Measurements from ENCODE around the gene GATB.

GATB gene

GRCh38 chr4:151729731-151730559 lies 30.9 kb downstream of the GATB start:
- no peak for DNase-seq (ENCODE audit: low spot score)

- DNase-seq (ENCODE audit: low spot score), result no peak
These were observed 32.1 kb downstream of the GATB start for GRCh38 chr4:151728679-151729078.

- DNase-seq (ENCODE audit: low spot score), result no peak
These were observed 32.8 kb downstream of the GATB start for GRCh38 chr4:151728006-151728405.

- no peak for DNase-seq (ENCODE audit: low spot score)
These were observed 33.4 kb downstream of the GATB start for GRCh38 chr4:151727365-151727764.

- no peak for DNase-seq (ENCODE audit: low spot score)
These were observed 35.7 kb downstream of the GATB start for GRCh38 chr4:151725087-151725486.

GRCh38 chr4:151721916-151722315 lies 38.9 kb downstream of the GATB start:
- DNase-seq (ENCODE audit: low spot score), result no peak

- no peak for DNase-seq (ENCODE audit: low spot score)
These were observed 39.3 kb downstream of the GATB start for GRCh38 chr4:151721466-151721865.

- DNase-seq (ENCODE audit: low spot score), result no peak
These were observed 40.9 kb downstream of the GATB start for GRCh38 chr4:151719956-151720334.

- no peak for DNase-seq (ENCODE audit: low spot score)
These were observed 41.5 kb downstream of the GATB start for GRCh38 chr4:151718984-151719955.

GRCh38 chr4:151717909-151718628 lies 42.7 kb downstream of the GATB start:
- no peak for DNase-seq (ENCODE audit: low spot score)

- DNase-seq (ENCODE audit: low spot score), result no peak
These were observed 43.5 kb downstream of the GATB start for GRCh38 chr4:151717314-151717713.

- DNase-seq (ENCODE audit: low spot score), result no peak
These were observed 44.5 kb downstream of the GATB start for GRCh38 chr4:151716324-151716723.

GRCh38 chr4:151715881-151716280 lies 44.9 kb downstream of the GATB start:
- DNase-seq (ENCODE audit: low spot score), result no peak

- DNase-seq (ENCODE audit: low spot score), result no peak
These were observed 48.0 kb downstream of the GATB start for GRCh38 chr4:151712777-151713176.

- no peak for DNase-seq (ENCODE audit: low spot score)
These were observed 49.2 kb downstream of the GATB start for GRCh38 chr4:151711646-151712045.

- DNase-seq (ENCODE audit: low spot score), result no peak
These were observed 51.2 kb downstream of the GATB start for GRCh38 chr4:151709587-151709986.

- no peak for DNase-seq (ENCODE audit: low spot score)
These were observed 51.7 kb downstream of the GATB start for GRCh38 chr4:151709071-151709470.

GRCh38 chr4:151708100-151708499 lies 52.7 kb downstream of the GATB start:
- DNase-seq (ENCODE audit: low spot score), result no peak

GRCh38 chr4:151703401-151703800 lies 57.4 kb downstream of the GATB start:
- DNase-seq (ENCODE audit: low spot score), result no peak

- no peak for DNase-seq (ENCODE audit: low spot score)
These were observed 58.6 kb downstream of the GATB start for GRCh38 chr4:151702256-151702655.

- no peak for DNase-seq (ENCODE audit: low spot score)
These were observed 60.1 kb downstream of the GATB start for GRCh38 chr4:151700566-151701316.

- DNase-seq (ENCODE audit: low spot score), result no peak
These were observed 62.6 kb downstream of the GATB start for GRCh38 chr4:151698213-151698612.
